ENCODE results near the gene ADARB1. TPM values are rescaled to one million over a fixed set of nuclear protein-coding genes. Genes with fewer than 3 reads are reported as not detected.

Gene ADARB1
- total RNA-seq, 4 donors from 2014 or later = 3.4 to 15.6 (median 5.7) TPM

DNA sequence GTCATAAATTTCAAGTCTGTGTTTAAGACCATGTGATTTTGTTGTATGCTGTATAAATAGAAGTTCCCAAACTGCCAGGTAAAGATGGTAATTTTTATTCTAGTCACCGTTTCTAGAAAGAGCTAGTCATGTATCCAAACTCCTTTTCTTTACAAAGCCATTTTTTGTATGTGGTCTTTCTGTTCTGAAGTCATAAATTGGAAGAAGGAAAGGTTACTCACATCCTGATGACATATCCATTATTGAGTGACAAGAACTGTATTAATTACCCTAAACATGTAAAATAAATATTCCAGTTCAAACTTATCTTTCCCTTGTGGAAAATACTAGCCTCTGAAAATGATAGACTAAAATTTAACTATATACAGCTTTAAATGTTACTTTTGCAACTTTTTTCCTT, 108.6 kb downstream of the ADARB1 start:
- intact Hi-C loops (cut with DNase I) = no loop called here
- Histone ChIP-seq H3K36me3 (peaks cover 0 to 77% (median 16%) of the 10 kb centered on the region in 3 donors), H3K4me3 (no peak overlapping the region), H3K9me3 (peaks cover 0 to 18% (median 15%) of the 10 kb centered on the region in 3 donors), H3K27me3 (no peaks in the 10 kb centered on the region), H3K4me1 (no peaks in the 10 kb centered on the region), H3K27ac (no peak overlapping the region)
- WGBS, 2 donors = 48 to 82% methylated on average over 1 of the region's 1 CpG
- no peak for DNase-seq
- TF ChIP-seq CTCF (IDR thresholded peaks at IDR 0.05) = no peak
- no peak for TF ChIP-seq POLR2A (IDR thresholded peaks at IDR 0.05)

DNA sequence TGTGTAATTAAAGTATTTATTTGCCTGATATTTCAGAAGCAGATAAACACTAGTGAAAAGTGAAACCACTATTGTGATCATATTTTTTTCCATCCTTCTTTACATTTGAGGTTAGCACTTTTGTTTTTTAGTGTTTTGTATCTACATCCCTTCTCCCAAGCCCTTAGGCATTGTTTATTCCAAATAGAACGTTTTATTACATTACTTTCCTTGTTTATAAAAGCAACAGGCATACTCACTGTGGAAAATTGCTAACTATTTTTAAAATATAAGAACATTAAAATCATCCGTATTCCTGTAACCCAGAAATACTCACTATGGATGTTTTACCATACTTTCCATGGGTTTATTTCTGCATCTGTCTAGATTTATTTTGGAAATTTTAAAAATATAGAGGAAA, 109.5 kb downstream of the ADARB1 start:
- peaks cover 0 to 27% (median 24%) of the 10 kb centered on the region in 3 donors for H3K9me3 ChIP-seq
- H3K27ac ChIP-seq = no peak overlapping the region
- no peak overlapping the region for H3K4me3 ChIP-seq
- intact Hi-C loops (cut with DNase I) = no loop called here
- WGBS, 2 donors = 51 to 54% methylated on average over 2 of the region's 2 CpGs
- H3K4me1 ChIP-seq = no peaks in the 10 kb centered on the region
- peaks cover 0 to 79% (median 16%) of the 10 kb centered on the region in 3 donors for H3K36me3 ChIP-seq
- TF ChIP-seq POLR2A (IDR thresholded peaks at IDR 0.05) (no peak), CTCF (IDR thresholded peaks at IDR 0.05) (no peak)
- DNase-seq = no peak
- H3K27me3 ChIP-seq = no peaks in the 10 kb centered on the region

GRCh38 chr21:45184869-45185268, 110.5 kb downstream of the ADARB1 start:
- Histone ChIP-seq H3K4me3 (no peak overlapping the region), H3K27me3 (no peaks in the 10 kb centered on the region), H3K9me3 (peaks cover 0 to 36% (median 28%) of the 10 kb centered on the region in 3 donors), H3K27ac (no peak overlapping the region), H3K36me3 (peaks cover 0 to 85% (median 16%) of the 10 kb centered on the region in 3 donors), H3K4me1 (no peaks in the 10 kb centered on the region)
- no peak for DNase-seq
- TF ChIP-seq POLR2A (IDR thresholded peaks at IDR 0.05) (no peak), CTCF (IDR thresholded peaks at IDR 0.05) (no peak)
- intact Hi-C loops (cut with DNase I) = no loop called here
- WGBS, 2 donors = 92 to 95% methylated on average over 10 to 11 of the region's 11 CpGs

DNA sequence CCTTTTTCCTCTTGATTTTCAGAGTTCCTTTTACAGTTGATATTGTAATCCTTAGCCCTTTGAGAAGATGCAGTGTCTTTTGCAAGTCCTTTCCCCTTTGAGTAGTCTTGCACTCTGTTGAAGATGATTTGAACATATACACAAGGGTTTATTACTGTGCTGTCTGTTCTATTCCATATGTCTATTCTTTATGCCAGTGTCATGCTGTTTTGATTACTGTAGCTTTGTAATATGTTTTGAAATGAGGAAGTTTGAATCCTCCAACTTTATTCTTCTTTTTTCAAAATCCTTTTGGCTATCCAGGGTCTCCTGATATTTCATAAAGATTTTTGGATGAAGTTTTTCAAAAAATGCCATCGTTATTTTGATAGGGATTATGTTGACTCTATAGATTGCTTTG, 112.3 kb downstream of the ADARB1 start:
- Histone ChIP-seq H3K4me1 (no peaks in the 10 kb centered on the region), H3K36me3 (peaks cover 6 to 84% (median 16%) of the 10 kb centered on the region in 3 donors), H3K4me3 (no peak overlapping the region), H3K9me3 (peaks cover 0 to 37% (median 28%) of the 10 kb centered on the region in 3 donors), H3K27me3 (no peaks in the 10 kb centered on the region), H3K27ac (no peak overlapping the region)
- intact Hi-C loops (cut with DNase I) = no loop called here
- WGBS, 2 donors = 83 to 100% methylated on average over 1 of the region's 1 CpG
- TF ChIP-seq CTCF (IDR thresholded peaks at IDR 0.05) = no peak
- no peak for TF ChIP-seq POLR2A (IDR thresholded peaks at IDR 0.05)
- DNase-seq = no peak

- TF ChIP-seq CTCF (IDR thresholded peaks at IDR 0.05) (no peak), POLR2A (IDR thresholded peaks at IDR 0.05) (no peak)
- Histone ChIP-seq H3K27me3 (no peaks in the 10 kb centered on the region), H3K4me3 (no peak overlapping the region), H3K9me3 (peaks cover 0 to 37% (median 28%) of the 10 kb centered on the region in 3 donors), H3K4me1 (no peaks in the 10 kb centered on the region), H3K36me3 (peaks cover 6 to 83% (median 16%) of the 10 kb centered on the region in 3 donors), H3K27ac (no peak overlapping the region)
- intact Hi-C loops (cut with DNase I) = no loop called here
- 92 to 100% methylated on average over 1 of the region's 1 CpG for WGBS, 2 donors
- no peak for DNase-seq
These were observed 113.3 kb downstream of the ADARB1 start for GRCh38 chr21:45187646-45188045.
